Keratinocyte (primary cell): ENCODE measurements around the gene AMN. TPM values are rescaled to one million over a fixed set of nuclear protein-coding genes. Genes with fewer than 3 reads are reported as not detected.

ENCODE experiments used
- DNase-seq: peaks from one replicate; pipeline ENCODE4 v3.0.0-alpha.2; 2011; ENCODE audit warnings: low read depth, missing footprints, low spot score
- FAIRE-seq: peaks from 2 replicates; lab custom pipeline; 2011; peaks lifted over from hg19 to GRCh38; lab: Jason Lieb, UNC
- H2AFZ ChIP-seq: 2 replicates; pipeline ENCODE4 v1.6.0; 2012; ENCODE audit warnings: low read length, control low read depth, inconsistent platforms; ENCODE audit not compliant: control insufficient read depth
- H3K27ac ChIP-seq: 2 replicates; pipeline ENCODE4 v1.5.1; 2011; ENCODE audit warnings: low read length; ENCODE audit not compliant: control insufficient read depth, insufficient read depth
- H3K27me3 ChIP-seq: 3 replicates; pipeline ENCODE4 v1.6.0; 2011; ENCODE audit warnings: low read length; ENCODE audit not compliant: control insufficient read depth, insufficient read depth; ENCODE audit errors: extremely low read depth
- H3K36me3 ChIP-seq, 2 experiments: 2 replicates in 1 of 2; 3 replicates in 1 of 2; pipeline ENCODE4 v1.5.1; 2011; ENCODE audit warnings: low read length in 2 of 2, mild to moderate bottlenecking in 1 of 2; ENCODE audit not compliant: control insufficient read depth in 2 of 2, insufficient read depth in 2 of 2; ENCODE audit errors: extremely low read depth in 1 of 2
- H3K4me1 ChIP-seq: 3 replicates; pipeline ENCODE4 v1.5.1; 2011; ENCODE audit warnings: low read length; ENCODE audit not compliant: control insufficient read depth, insufficient read depth; ENCODE audit errors: extremely low read depth
- H3K4me2 ChIP-seq: 3 replicates; pipeline ENCODE4 v1.6.0; 2011; ENCODE audit warnings: low read depth, low read length; ENCODE audit not compliant: control insufficient read depth, insufficient read depth; ENCODE audit errors: extremely low read depth
- H3K4me3 ChIP-seq, 3 experiments: fragments of 200-600 bp in 1 of 3; sonication (generic) in 1 of 3; 2 replicates in 2 of 3; 3 replicates in 1 of 3; pipeline ENCODE4 v1.5.1; 2011 to 2016; ENCODE audit warnings: low read length in 3 of 3, mild to moderate bottlenecking in 3 of 3, control low read depth in 2 of 3, inconsistent platforms in 1 of 3, low read depth in 1 of 3, mixed read lengths in 1 of 3, mixed run types in 1 of 3, moderate library complexity in 1 of 3; ENCODE audit not compliant: control insufficient read depth in 2 of 3, insufficient read depth in 2 of 3; ENCODE audit errors: extremely low read depth in 1 of 3
- H3K79me2 ChIP-seq: 2 replicates; pipeline ENCODE4 v1.6.0; 2012; ENCODE audit warnings: low read length; ENCODE audit not compliant: control insufficient read depth, insufficient read depth
- H3K9ac ChIP-seq: 3 replicates; pipeline ENCODE4 v1.6.0; 2011; ENCODE audit warnings: low read length; ENCODE audit not compliant: control insufficient read depth, insufficient read depth; ENCODE audit errors: extremely low read depth
- H3K9me1 ChIP-seq: 3 replicates; pipeline ENCODE4 v1.6.0; 2011; ENCODE audit warnings: low read length; ENCODE audit not compliant: control insufficient read depth, insufficient read depth; ENCODE audit errors: extremely low read depth
- H3K9me3 ChIP-seq: 2 replicates; pipeline ENCODE4 v1.5.1; 2012; ENCODE audit warnings: low read depth, low read length; ENCODE audit not compliant: control insufficient read depth
- H4K20me1 ChIP-seq: 3 replicates; pipeline ENCODE4 v1.6.0; 2011; ENCODE audit warnings: low read length; ENCODE audit not compliant: control insufficient read depth, insufficient read depth; ENCODE audit errors: extremely low read depth
- CTCF ChIP-seq, 3 experiments: IDR thresholded peaks in 1 of 3; conservative IDR thresholded peaks in 1 of 3; optimal IDR thresholded peaks in 1 of 3; 2 replicates in 2 of 3; 3 replicates in 1 of 3; pipeline versions ENCODE3 to v1.5.1; 2011; ENCODE audit warnings: low read length in 3 of 3, mild to moderate bottlenecking in 3 of 3, moderate library complexity in 2 of 3, control low read depth in 1 of 3, inconsistent platforms in 1 of 3; ENCODE audit not compliant: insufficient read depth in 2 of 3; ENCODE audit errors: extremely low read depth in 1 of 3
- EZH2 ChIP-seq: IDR thresholded peaks from one replicate; pipeline ENCODE4 v1.6.1; 2012; ENCODE audit warnings: inconsistent platforms, mild to moderate bottlenecking, low read length, moderate library complexity
- dilution Hi-C: fragments of 300-500 bp; cut with MboI; formaldehyde crosslinking; loops from one replicate; pipeline ENCODE4 v1.7.0; 2020; ENCODE audit warnings: low sequenced_read_pairs; ENCODE audit not compliant: extremely low pct_ligation_motif_present
- polyA plus RNA-seq, 5 experiments: library from polyadenylated mRNA; depleted of rRNA in 3 of 5; stranded (reverse) in 3 of 5; stranded (forward) in 1 of 5; unstranded in 1 of 5; fragments of >200 nt; gene quantifications; 1 replicate in 1 of 5; 2 replicates in 3 of 5; 3 replicates in 1 of 5; pipeline versions ENCODE4 v1.2.1 to v1.2.3, GENCODE V29; 2011 to 2012; ENCODE audit warnings: missing spikeins in 2 of 5, low read depth in 1 of 5, low replicate concordance in 1 of 5

The AMN gene
- polyA plus RNA-seq, 1 donor (not counting 4 experiments of a cell fraction or from before 2014, with no cell fraction given), result 0.22 TPM

GRCh38 chr14:102923925-102924486 is 1.5 kb downstream of the AMN start:
- H4K20me1 ChIP-seq, result no peaks in the 10 kb centered on the region
- H2AFZ ChIP-seq, result no peak overlapping the region
- no peaks in the 10 kb centered on the region for H3K36me3 ChIP-seq
- no peak overlapping the region for H3K4me3 ChIP-seq
- H3K27ac ChIP-seq, result no peak overlapping the region
- H3K79me2 ChIP-seq, result no peaks in the 10 kb centered on the region
- dilution Hi-C loops, result no loop called here
- H3K9me1 ChIP-seq, result no peaks in the 10 kb centered on the region
- no peak for DNase-seq
- H3K9ac ChIP-seq, result no peak overlapping the region
- no peak for TF ChIP-seq CTCF (optimal IDR thresholded peaks at IDR 0.05 in 1 of 3, IDR thresholded peaks at IDR 0.05 in 1 of 3, conservative IDR thresholded peaks at IDR 0.05 in 1 of 3; ENCODE audit: extremely low read depth in 1 of 3, insufficient read depth in 2 of 3, low read length in 3 of 3)
- TF ChIP-seq EZH2, result no peak
- peaks cover 34% of the 10 kb centered on the region for H3K27me3 ChIP-seq
- H3K9me3 ChIP-seq, result peaks cover 1% of the 10 kb centered on the region
- peaks cover 22% of the 10 kb centered on the region for H3K4me1 ChIP-seq
- no peak overlapping the region for H3K4me2 ChIP-seq
- no peak for FAIRE-seq

GRCh38 chr14:102924632-102925588 is 2.4 kb downstream of the AMN start:
- no peak overlapping the region for H3K9ac ChIP-seq
- H3K36me3 ChIP-seq, result no peaks in the 10 kb centered on the region
- no peaks in the 10 kb centered on the region for H3K79me2 ChIP-seq
- H2AFZ ChIP-seq, result no peak overlapping the region
- TF ChIP-seq EZH2 (no peak), CTCF (optimal IDR thresholded peaks at IDR 0.05 in 1 of 3, IDR thresholded peaks at IDR 0.05 in 1 of 3, conservative IDR thresholded peaks at IDR 0.05 in 1 of 3; ENCODE audit: extremely low read depth in 1 of 3, insufficient read depth in 2 of 3, low read length in 3 of 3) (peak in 1 of 3 experiments; percentile 8)
- no peak overlapping the region for H3K4me3 ChIP-seq
- H3K4me2 ChIP-seq, result no peak overlapping the region
- H3K9me1 ChIP-seq, result no peaks in the 10 kb centered on the region
- H4K20me1 ChIP-seq, result no peaks in the 10 kb centered on the region
- H3K4me1 ChIP-seq, result peaks cover 22% of the 10 kb centered on the region
- DNase-seq (no peak), FAIRE-seq (no peak)
- H3K9me3 ChIP-seq, result peaks cover 1% of the 10 kb centered on the region
- no peak overlapping the region for H3K27ac ChIP-seq
- dilution Hi-C loops, result no loop called here
- H3K27me3 ChIP-seq, result peaks cover 43% of the 10 kb centered on the region
